GM19043 (cell line): ENCODE measurements around the gene TGOLN2.
A peak's percentile ranks its signal among the peaks of the same experiment; 100 is the strongest.
"Not testable (repeated sequence)": the region's sequence is repeated elsewhere in the genome, so short reads cannot be mapped to it uniquely, and the experiment has no call there.

ENCODE experiments used
- ATAC-seq: cut with Tn5 transposase; IDR thresholded peaks from one replicate; pipeline ENCODE4 v1.9.1; 2021; ENCODE audit warnings: low read depth; ENCODE audit not compliant: unreplicated experiment

TGOLN2 gene

DNA sequence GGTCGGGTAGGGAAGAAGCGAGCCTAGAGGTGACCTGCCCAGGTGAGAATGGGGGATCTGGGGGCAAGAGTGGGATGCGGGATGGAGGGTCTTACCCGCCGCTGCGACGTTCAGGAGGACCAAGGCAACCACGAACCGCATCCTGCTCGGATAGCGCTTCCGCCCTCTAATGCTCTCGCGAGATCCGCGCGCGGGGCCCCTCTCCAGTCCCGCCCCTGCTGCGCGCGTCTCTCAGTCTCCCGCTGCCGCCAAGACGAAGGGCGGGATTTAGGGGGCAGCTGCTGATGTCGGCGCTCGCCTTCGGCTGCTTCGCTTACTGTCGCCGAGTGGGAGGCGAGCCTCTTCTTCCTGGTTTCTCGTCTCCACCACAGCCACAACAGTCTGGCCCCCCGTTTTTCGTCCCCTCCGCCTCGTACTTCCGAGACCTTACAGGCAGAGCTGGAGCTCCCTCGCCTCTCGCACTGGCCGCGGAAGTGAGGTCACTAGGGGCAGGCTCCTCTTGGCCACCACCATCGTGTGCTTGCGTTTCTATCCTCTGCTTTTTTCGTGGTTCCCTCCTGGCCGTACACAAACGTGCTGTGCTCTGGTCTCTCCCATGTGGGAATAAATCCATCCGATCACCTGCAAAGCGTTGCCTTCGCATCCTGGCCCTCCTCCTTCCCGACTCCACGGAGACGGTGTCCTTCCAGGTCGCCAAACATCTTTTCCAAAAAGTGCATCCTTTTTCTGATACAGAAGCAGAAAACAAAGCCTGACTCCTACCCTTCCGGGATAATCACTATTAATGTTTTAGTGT, at the start of gene TGOLN2:
TGOLN2 (minus strand) TSS at position 168 of the 796 bp plus-strand sequence; CDS start at position 141, 27 bp downstream.
- ATAC-seq = peak; percentile 84

DNA sequence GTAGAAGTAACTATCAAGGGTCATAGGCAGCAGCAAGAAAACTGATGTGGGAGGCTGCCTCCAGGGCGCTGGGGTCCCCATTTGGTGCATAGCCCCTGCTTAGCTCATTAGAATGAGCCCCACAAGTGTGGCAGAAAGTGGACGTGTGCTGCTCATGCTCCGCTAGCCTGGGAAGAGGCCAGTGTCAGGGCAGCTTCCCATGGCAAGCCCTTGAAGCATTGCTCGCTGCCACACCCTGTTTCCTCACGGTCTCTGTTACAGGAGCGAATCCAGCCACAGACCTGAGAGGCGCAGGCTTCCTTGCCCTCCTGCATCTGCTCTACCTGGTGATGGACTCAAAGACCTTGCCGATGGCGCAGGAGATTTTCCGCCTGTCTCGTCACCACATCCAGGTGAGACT, 49.3 kb upstream of the TGOLN2 start:
- no peak for ATAC-seq

DNA sequence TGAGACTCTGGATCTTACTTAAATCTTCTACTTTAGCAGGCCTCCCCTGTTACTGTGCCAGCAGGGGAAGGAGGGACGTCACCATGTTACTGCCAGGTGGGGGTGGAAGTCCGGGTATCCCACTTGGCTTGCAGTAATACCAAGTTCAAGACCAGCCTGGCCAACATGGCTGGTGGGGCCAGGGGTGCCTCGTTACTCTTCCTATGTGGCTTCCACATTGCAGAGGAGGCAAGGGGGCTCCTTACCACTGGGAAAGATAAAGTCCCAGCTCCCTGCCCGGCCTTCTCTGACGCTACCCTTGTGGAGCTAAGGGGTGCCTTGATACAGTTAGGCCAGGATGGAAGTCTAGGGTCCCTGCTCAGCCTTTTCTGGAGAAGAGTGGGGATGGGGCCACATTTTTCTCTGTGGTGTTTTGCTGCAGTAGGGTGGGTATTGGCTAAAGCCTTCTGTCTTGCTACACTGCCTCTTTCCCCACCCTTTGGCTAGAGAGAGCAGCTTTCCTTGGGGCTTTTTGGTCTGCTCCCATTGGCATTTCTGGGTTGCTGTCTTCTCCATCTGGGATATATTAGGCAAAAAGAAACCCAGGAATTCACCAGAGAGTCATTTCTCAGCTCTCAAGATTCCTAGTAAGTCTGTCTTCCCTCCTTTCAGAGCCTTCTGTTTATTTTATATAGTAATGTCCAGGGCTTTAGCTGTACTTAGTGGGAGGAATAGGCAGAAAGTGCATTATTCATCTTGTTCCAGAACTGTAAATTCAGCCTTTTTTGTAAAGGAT, 48.7 kb upstream of the TGOLN2 start:
- ATAC-seq = no peak

DNA sequence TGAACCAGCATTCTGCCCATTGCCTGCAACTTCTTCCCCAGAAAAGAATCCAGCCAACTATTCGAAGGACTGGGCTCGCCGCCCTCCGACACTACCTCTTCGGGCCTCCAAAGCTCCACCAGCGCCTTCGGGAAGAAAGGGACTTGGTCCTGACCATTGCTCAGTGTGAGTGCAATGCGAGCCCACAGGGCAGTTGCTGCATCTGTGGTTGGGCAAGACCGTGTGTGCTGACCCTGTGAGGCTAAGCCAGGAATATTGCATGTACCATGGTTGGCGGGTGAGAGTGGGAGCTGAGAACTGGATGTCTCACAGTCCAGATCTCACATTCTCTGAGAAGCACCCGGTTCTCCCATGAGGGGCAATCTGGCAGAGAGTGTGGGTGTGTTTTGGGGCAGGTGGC, 43.3 kb upstream of the TGOLN2 start:
- no peak for ATAC-seq

DNA sequence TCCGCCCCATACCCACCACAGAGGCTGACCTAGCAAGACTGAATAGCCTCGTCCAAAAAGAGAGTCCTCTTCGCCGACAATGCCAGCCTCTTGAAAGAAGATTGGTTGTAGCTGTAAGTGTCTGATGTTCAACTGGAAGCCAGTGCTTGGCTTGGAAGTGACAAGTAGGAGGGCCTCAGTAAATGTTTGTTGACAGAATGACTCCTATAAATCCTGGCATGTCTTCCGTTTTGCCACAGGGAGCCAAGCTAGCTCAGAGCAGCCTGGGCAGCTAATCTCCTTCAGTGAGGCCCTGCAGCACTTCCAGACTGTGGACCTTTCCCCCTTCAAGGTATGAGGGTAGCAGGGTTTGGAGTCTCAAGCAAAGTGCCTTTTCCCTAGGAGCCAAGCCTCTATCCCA, 41.7 kb upstream of the TGOLN2 start:
- ATAC-seq = no peak

DNA sequence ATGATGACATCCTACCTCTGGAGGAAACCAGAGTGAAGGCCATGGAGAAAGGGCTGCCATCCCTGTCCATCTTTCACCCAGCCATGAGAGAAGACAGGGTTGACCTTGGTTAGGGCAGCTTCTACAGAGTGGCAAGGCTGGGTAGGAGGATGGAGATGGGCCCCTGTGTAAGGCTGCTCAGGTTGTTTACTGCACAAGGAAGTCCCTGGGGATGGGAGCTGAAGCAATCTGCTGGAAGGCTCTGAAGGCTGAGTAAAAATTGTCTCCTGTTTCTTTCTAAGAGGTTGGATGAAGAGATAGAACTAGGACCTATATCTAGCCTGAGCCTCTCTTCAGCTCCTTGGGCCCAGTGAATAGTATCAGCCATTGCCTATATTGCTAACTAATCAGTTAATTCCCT, 41.1 kb upstream of the TGOLN2 start:
- ATAC-seq = no peak

DNA sequence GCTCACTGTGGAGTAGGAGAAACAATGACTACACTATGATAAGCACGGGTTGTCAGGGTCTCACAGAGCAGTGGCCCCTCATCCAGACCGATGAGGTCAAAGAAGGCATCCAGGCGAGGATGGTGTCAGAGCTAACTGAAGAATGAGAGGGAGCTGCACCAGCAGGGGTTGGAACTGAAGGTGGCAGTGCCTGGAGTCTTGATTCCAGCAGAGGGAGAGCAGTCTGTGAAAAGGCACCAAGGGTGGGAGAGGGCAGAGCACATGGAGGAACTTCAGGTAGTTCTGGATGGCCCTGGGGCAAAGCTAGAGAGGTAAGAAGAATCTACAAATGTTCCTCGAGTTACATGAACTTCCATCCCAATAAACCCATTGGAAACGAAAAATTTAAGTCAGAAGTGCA, 39.4 kb upstream of the TGOLN2 start:
- ATAC-seq = no peak

DNA sequence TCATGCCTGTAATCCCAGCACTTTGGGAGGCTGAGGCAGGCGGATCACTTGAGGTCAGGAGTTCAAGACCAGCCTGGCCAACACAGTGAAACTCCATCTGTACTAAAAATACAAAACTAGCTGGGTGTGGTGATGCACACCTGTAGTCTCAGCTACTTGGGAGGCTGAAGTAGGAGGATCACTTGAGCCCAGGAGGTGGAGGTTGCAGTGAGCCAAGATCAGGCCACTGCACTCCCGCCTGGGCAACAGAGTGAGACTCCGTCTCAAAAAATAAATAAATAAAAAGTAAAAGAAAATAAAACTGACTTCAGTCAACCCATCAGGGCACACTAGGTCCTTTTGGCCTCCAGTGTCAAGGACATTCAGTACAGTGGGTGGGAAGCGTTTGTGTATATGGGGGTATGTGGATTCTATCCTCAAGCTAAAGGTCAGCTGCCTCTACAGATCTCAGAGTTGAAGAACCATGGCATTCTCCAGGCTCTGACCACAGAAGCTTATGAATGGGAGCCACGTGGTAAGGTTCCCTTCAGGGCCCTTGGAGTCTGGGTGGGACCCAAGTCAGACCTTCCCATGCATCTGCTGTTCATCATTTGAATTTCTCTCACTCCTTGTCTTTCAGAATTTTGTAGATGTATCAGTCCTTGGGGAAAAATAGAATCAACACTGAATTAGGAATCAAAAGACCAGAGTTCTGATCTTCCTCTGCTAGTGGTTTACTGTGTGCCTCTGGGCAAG, 35.0 kb upstream of the TGOLN2 start:
- not testable (repeated sequence) for ATAC-seq

DNA sequence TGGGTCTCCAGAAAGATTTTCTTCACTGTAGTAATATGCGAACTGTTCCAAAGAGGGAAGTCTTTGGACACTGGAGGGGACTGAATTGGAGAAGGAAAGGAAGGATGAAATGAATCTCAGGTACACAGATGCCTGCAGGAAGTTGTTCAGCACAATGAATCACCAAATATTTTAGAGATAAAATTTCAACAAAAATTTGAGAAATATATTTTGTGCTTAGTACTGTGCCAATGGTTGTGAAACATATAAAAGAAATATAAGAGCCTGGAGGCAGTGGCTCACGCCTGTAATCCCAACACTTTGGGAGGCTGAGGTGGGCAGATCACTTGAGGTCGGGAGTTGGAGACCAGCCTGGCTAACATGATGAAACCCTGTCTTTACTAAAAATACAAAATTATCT, 29.9 kb upstream of the TGOLN2 start:
- ATAC-seq = no peak

DNA sequence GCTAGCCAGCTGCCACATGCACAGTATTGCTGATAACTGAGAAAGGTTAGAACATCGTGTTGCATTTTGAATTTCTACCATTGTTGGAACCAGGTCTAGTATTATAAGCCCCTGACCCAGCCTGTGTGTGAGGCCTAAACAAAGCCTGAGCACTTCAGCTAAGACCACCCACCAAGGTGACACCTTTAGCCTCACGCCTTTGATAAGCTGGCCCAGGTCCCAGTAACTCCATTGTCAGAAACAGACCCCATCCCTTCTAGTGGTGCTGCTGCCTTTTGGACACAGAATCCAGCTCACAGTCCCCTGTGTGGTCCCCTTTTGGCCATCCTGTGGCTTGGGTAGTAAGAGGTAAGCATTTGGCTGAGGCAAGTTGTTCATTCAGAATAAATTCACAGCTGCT, 28.4 kb upstream of the TGOLN2 start:
- no peak for ATAC-seq

DNA sequence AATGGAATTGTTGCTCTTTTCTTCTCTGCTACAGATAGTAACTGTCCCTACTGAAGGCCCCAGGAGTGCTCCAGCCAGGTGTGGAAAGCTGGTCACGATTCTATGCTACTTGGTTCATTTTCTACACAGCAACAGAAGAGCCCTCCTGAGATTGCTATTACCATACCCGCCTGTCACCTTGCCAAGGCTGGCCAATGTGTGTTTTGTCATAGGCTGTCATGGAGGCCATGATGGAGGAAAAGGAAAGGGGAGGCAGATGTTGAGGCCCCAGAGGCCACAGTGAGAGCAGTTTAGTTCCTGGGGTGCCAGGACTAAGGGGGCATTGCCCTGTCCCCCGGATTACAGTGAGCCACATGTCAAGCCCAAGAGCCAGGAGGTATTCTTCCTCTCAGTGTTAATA, 27.7 kb upstream of the TGOLN2 start:
- no peak for ATAC-seq

DNA sequence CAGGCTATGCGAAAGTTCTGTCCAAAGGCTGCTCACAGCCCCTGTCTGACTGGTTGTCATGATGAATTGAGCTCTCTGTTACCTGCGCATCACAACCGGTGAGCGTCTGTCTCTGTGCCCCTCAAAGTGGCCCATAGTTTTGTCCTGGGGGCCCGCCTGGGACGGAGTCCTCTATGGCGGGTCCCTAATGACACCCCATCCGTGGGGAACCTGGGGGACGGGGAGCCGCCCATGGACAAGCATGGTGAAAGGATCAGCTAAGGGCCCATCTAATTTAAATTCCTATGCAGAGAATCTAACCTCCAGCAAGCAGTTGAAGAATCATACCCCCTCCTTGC, 27.3 kb upstream of the TGOLN2 start:
- no peak for ATAC-seq

DNA sequence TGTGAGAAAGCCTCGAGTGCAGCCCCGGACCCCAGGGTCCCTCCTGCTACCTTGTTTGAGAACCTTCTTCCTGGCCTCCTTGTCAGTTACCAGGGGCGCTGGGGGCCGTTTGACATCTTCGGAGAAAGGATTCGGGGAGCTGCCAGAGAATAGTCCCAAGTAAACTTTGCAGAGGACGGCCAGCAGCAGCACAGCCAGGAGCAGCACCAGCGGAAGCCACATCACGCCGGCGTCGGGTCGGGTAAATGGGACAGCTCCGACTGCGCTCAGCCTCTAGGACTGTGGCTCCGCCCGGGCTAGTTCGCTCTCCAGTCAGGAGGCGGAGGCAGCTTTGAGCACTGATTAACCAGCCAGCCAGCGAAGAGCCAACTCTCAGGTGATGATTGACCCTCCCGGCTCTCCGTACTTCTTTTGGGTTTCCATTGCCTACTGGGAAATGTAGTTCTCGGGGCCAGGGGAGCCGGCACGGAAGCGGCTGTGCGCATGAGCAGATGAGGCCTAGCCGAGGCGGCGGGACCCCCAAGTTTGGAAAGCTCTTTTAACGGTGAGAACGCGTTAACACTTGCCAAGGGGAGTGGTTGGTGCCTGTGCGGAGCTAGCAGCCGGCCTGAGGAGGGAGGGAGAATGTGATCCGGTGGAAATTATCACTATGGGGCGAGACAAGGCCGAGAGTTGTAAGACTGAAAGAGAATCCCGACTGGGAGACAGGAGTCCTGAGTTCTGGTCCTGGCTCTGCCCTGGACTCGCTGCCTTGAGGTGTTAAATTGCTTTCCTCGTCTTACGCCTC, 26.7 kb upstream of the TGOLN2 start, which contains the start of the genes ELMOD3 and RETSAT:
ELMOD3 (plus strand) TSS at position 484 of the 787 bp plus-strand sequence. CDS start 2,430 bp downstream, outside the sequence.
RETSAT (minus strand) TSS at position 243 of the 787 bp plus-strand sequence; CDS start at position 222, 21 bp downstream.
- ATAC-seq = peak; percentile 98

DNA sequence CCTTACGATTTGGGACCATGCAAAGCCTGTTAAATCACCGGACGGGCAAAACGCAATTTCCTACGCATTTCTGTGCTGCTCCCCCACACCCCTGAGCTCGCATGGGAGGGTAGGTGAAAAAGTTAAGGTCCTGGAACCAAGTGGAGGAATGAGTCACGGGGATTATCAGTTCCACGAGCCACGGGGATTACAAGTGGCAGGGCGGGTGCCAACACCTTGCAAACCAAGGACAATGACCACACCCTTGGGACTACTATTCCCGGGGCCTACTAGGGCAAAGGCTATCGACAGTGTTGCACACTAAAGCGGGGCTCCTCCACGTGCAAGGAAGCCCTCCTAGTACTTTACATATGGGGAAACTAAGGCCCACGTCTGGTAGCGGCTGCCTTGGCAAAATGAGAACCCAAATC, 26.1 kb upstream of the TGOLN2 start:
- no peak for ATAC-seq

DNA sequence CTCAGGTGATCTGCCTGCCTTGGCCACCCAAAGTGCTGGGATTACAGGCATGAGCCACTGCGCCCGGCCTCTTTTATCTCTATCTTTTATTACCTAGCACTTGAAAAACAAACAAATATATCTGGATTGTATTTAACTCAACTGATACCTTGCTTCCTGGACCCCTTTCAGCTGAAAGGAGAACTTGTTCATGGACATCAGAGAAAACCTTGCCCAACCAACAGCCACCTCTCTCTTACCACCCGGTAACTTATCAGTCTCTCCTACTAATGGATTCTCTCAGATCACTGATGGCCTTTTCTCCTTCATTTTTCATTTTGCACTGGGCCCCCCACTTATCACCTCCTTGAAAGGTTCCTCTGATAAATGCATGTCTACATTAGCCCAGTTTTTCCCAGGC, 19.8 kb upstream of the TGOLN2 start:
- ATAC-seq = no peak

DNA sequence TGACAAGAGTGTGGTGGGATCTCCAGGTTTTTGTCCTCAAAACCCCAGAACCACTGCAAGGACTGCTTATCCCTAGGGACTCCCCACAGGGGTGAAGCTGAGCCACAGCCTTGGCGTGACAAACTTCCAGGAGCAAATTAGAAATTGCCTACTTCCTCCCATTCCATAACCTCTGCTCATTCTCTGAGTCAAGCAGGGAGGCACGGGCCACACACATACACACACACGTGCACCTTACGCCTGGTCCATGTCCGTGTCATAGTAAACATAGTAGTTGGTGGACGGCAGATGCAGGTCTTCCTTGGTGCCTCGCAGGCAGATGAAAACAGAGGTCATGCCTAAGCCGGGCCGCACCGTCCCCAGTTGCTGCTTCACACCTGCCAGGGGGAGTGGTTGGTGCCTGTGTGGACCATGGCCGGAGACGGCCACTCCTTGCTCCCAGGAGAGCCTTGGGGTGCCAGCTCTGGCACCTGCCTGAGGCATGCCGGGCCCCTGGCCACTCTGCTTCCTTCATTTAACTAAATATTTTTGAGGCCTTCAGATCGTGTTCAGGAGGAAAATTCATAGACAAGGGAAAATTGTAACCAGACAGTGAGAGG, 16.7 kb upstream of the TGOLN2 start:
- ATAC-seq = no peak

DNA sequence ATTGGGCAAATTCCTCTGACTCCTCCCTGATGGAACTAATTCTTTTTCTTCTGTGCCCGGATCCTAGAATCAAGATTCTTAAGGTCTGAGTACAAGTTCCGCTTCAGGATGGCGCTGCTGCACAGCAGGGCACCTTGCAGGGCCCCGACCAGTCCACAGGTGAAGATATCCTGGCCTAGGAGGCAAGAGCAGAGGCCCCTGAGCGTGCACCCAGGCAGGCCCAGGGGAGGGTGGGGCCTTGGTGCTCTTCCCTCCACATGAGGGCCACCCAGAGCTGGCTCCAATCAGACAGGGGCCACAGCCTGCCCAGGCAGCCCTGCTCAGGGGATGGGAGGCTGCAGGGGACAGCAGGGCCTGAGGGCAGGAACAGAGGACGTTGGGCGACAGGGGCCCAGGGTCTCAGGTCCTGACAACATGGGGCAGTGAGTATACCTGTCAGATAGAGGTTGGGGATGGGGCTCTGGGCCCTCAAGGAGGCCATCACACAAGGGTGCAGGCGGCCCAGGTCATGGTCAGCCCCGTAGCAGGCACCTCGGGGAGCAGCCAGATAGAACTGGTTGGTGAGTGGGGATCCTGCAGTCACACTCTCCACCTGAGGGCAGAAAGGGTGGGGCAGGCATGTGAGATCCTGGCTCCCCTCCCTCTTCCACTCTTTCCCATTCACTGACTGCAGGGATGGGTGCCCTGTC, 15.6 kb upstream of the TGOLN2 start:
- ATAC-seq = not testable (repeated sequence)

DNA sequence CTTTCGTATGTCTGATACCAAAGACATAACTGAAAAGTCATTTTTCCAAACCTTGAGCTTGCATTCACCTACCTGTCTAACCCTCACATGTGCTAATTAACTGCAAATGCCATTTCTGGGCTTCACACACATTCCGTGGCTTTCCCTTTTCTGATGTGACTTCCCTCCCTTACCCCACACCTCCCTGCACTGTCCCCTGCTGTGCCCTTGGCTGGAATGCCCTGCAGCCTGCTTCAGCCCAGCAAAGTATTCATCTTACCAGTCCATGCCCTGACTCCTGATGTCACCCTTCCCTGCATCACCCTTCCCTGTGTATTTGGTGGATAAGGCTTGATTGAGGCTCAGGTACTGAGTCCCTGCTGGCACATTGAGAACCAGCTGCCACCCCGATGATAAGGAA, 14.4 kb upstream of the TGOLN2 start:
- ATAC-seq = no peak

DNA sequence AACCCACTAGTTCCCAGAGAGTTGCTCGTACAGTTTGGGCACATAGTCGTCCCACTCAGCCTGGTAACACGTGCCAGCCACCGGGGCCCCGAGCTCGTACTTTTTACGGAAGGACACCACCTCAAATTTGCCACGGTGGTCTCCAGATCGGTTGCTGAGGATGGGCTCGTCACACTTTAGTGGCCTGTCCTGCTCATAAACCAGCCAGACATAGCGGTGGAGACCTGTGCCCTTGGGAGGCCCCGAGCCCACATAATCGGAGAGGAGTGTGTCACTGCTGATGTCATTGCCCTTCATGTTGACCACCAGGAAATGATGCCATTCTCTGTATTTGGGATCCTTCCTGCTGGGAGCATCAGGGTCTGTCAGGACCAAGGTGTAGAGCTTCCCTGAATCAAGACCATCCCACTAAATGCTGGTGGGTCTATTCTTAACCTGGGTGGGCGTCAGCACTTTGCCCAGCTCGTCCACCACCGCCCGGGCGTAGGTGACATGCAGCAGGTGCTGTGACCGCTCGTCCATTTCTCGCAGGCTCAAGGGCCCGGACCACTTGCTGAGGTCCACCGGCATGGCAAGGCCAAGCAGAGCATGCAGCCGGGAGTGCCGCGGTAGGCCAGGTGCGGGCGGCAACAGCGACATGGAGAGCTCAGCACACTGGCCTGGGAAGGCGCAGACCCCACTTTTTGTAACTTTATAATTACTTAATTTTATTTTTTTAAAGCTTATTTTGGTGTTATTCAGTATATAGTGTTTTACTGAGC, 13.7 kb upstream of the TGOLN2 start:
- ATAC-seq = no peak
